Thyroid gland (tissue), 4 donors: ENCODE data around the gene SFXN5. TPM values are rescaled to one million over a fixed set of nuclear protein-coding genes. Genes with fewer than 3 reads are reported as not detected.

ENCODE experiments used
- DNase-seq, 2 donors: peaks; one replicate each; pipeline ENCODE4 v3.0.0-alpha.2; 2019
- H3K27ac ChIP-seq, 3 donors: fragments of 200-600 bp; sonication (generic); 1 replicate in 2 of 3; 2 replicates in 1 of 3; pipeline ENCODE4 v1.5.1; 2016 to 2019; ENCODE audit warnings: mild to moderate bottlenecking in 1 of 3, moderate library complexity in 1 of 3
- H3K27me3 ChIP-seq: fragments of 200-600 bp; sonication (generic); one replicate; pipeline ENCODE4 v1.5.1; 2019
- H3K36me3 ChIP-seq, 2 donors: fragments of 200-600 bp; sonication (generic); one replicate each; pipeline ENCODE4 v1.5.1; 2016 to 2019
- H3K4me1 ChIP-seq, 2 donors: fragments of 200-600 bp; sonication (generic); one replicate each; pipeline ENCODE4 v1.5.1; 2017 to 2019
- H3K4me3 ChIP-seq, 3 donors: fragments of 200-600 bp; sonication (generic); replicated peaks in 1 of 3; 1 replicate in 2 of 3; 2 replicates in 1 of 3; pipeline ENCODE4 v1.5.1; 2016; ENCODE audit warnings: mild to moderate bottlenecking in 1 of 3
- H3K9me3 ChIP-seq: fragments of 200-600 bp; sonication (generic); one replicate; pipeline ENCODE4 v1.5.1; 2017
- CTCF ChIP-seq, 6 experiments: fragments of 200-600 bp in 3 of 6; fragments of 450-650 bp in 3 of 6; sonication (generic) in 3 of 6; IDR thresholded peaks; one replicate each; pipeline ENCODE4 v1.5.1; 2016 to 2019; ENCODE audit warnings: antibody characterized with exemption in 6 of 6, mild to moderate bottlenecking in 2 of 6, inconsistent platforms in 1 of 6, moderate library complexity in 1 of 6
- POLR2A ChIP-seq, 2 donors: fragments of 450-650 bp; IDR thresholded peaks; one replicate each; pipeline ENCODE4 v1.6.1; 2017; ENCODE audit warnings: antibody characterized with exemption in 2 of 2, mild to moderate bottlenecking in 2 of 2, moderate library complexity in 1 of 2
- WGBS, 2 donors: methylation state at CpG; one replicate each; pipeline ENCODE4 v1.1.5; 2017; 5-methylcytosine and 5-hydroxymethylcytosine counted together
- intact Hi-C: fragments of 100-400 bp; cut with DNase I; formaldehyde crosslinking; loops from one replicate; pipeline ENCODE4 v1.15.1; 2023
- total RNA-seq, 4 donors: library from RNA; depleted of rRNA; stranded (reverse); fragments of >200 nt; gene quantifications; one replicate each; pipeline ENCODE4 v1.2.3, GENCODE V29; 2016

SFXN5 gene
- total RNA-seq, 4 donors from 2014 or later: 10.3 to 17.2 (median 16.5) TPM

GRCh38 chr2:73031095-73031678, 40.3 kb downstream of the SFXN5 start:
- no peak overlapping the region for H3K4me3 ChIP-seq
- no peaks in the 10 kb centered on the region for H3K9me3 ChIP-seq
- intact Hi-C loops: no loop called here
- TF ChIP-seq POLR2A (IDR thresholded peaks at IDR 0.05) (no peak), CTCF (IDR thresholded peaks at IDR 0.05) (no peak)
- no peaks in the 10 kb centered on the region for H3K36me3 ChIP-seq
- no peaks in the 10 kb centered on the region for H3K27me3 ChIP-seq
- no peak for DNase-seq
- WGBS, 2 donors: 90 to 95% methylated on average over 3 of the region's 3 CpGs
- no peak overlapping the region for H3K27ac ChIP-seq
- no peaks in the 10 kb centered on the region for H3K4me1 ChIP-seq

- H3K36me3 ChIP-seq: no peaks in the 10 kb centered on the region
- no peaks in the 10 kb centered on the region for H3K9me3 ChIP-seq
- H3K27ac ChIP-seq: no peak overlapping the region
- H3K4me1 ChIP-seq: no peaks in the 10 kb centered on the region
- 76 to 86% methylated on average over 10 of the region's 10 CpGs for WGBS, 2 donors
- no peaks in the 10 kb centered on the region for H3K27me3 ChIP-seq
- TF ChIP-seq CTCF (IDR thresholded peaks at IDR 0.05) (no peak), POLR2A (IDR thresholded peaks at IDR 0.05) (no peak)
- H3K4me3 ChIP-seq: no peak overlapping the region
- intact Hi-C loops: no loop called here
- DNase-seq: no peak
Measured at GRCh38 chr2:73028841-73029240, 42.7 kb downstream of the SFXN5 start.

- 96 to 100% methylated on average over 1 of the region's 1 CpG for WGBS, 2 donors
- no peak overlapping the region for H3K27ac ChIP-seq
- H3K36me3 ChIP-seq: no peaks in the 10 kb centered on the region
- DNase-seq: no peak
- intact Hi-C loops: no loop called here
- no peak for TF ChIP-seq POLR2A (IDR thresholded peaks at IDR 0.05)
- TF ChIP-seq CTCF (IDR thresholded peaks at IDR 0.05): no peak
- H3K9me3 ChIP-seq: no peaks in the 10 kb centered on the region
- H3K4me1 ChIP-seq: no peaks in the 10 kb centered on the region
- no peak overlapping the region for H3K4me3 ChIP-seq
- no peaks in the 10 kb centered on the region for H3K27me3 ChIP-seq
Measured at GRCh38 chr2:73027340-73027739, 44.2 kb downstream of the SFXN5 start.

- H3K36me3 ChIP-seq: no peaks in the 10 kb centered on the region
- intact Hi-C loops: no loop called here
- WGBS, 2 donors: 75 to 85% methylated on average over 1 of the region's 1 CpG
- no peak for DNase-seq
- TF ChIP-seq POLR2A (IDR thresholded peaks at IDR 0.05) (no peak), CTCF (IDR thresholded peaks at IDR 0.05) (no peak)
- H3K9me3 ChIP-seq: no peaks in the 10 kb centered on the region
- H3K27ac ChIP-seq: no peak overlapping the region
- no peaks in the 10 kb centered on the region for H3K4me1 ChIP-seq
- H3K27me3 ChIP-seq: no peaks in the 10 kb centered on the region
- H3K4me3 ChIP-seq: no peak overlapping the region
Measured at GRCh38 chr2:73023497-73023896, 48.0 kb downstream of the SFXN5 start.

- Histone ChIP-seq H3K27me3 (no peaks in the 10 kb centered on the region), H3K36me3 (no peaks in the 10 kb centered on the region), H3K9me3 (no peaks in the 10 kb centered on the region), H3K27ac (no peak overlapping the region), H3K4me3 (no peak overlapping the region), H3K4me1 (no peaks in the 10 kb centered on the region)
- DNase-seq: no peak
- WGBS, 2 donors: 98 to 100% methylated on average over 4 of the region's 4 CpGs
- no peak for TF ChIP-seq POLR2A (IDR thresholded peaks at IDR 0.05)
- TF ChIP-seq CTCF (IDR thresholded peaks at IDR 0.05): no peak
- intact Hi-C loops: no loop called here
Measured at GRCh38 chr2:73022024-73022568, 49.4 kb downstream of the SFXN5 start.
